ENCODE measurements around the gene CSK.

CSK gene

DNA sequence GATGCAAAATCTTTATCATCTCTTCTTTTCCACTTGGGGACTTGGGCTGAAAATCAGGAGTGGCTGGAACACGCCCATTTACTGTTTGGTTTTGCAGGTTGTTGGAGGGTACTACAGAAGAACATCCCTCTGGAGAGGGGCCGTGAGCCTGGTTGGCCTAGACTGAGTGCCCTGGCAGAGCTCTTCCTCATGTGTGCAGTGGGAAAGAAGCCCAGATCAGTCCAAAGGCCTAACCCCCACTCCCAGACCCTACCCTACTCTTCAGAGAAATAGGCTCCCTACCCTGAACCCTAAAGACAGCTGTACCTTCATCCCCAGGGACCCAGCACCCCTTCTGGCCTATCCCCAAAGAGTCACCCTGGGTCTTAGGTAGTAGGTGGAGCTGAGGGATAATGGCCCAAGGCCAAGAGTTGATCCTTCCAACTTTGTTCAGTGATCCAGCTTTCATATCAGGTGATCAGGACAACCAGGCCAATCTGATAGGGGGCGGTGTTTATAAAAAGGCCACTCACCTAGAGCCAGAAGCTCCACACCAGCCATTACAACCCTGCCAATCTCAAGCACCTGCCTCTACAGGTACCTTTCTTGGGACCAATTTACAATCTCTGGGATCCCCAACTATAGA is 33.4 kb upstream of the CSK start, which contains the start of gene CYP1A2:
TSS of gene CYP1A2 (plus strand) at position 524 of the 625 bp plus-strand sequence. CDS start 894 bp downstream, outside the sequence.
- H3K27ac ChIP-seq: no peak within 1 kb of the TSS
- TF ChIP-seq, protein P1, sequence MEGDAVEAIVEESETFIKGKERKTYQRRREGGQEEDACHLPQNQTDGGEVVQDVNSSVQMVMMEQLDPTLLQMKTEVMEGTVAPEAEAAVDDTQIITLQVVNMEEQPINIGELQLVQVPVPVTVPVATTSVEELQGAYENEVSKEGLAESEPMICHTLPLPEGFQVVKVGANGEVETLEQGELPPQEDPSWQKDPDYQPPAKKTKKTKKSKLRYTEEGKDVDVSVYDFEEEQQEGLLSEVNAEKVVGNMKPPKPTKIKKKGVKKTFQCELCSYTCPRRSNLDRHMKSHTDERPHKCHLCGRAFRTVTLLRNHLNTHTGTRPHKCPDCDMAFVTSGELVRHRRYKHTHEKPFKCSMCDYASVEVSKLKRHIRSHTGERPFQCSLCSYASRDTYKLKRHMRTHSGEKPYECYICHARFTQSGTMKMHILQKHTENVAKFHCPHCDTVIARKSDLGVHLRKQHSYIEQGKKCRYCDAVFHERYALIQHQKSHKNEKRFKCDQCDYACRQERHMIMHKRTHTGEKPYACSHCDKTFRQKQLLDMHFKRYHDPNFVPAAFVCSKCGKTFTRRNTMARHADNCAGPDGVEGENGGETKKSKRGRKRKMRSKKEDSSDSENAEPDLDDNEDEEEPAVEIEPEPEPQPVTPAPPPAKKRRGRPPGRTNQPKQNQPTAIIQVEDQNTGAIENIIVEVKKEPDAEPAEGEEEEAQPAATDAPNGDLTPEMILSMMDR (conservative IDR thresholded peaks at IDR 0.05): no peak
- no peak for TF ChIP-seq ZFX (IDR thresholded peaks at IDR 0.05)

- H3K27ac ChIP-seq: no peak overlapping the region
- TF ChIP-seq ZFX (IDR thresholded peaks at IDR 0.05): no peak
- TF ChIP-seq, protein P1 (conservative IDR thresholded peaks at IDR 0.05): no peak
Observed at GRCh38 chr15:74749832-74750231, 32.0 kb upstream of the CSK start.

GRCh38 chr15:74750751-74751150 is 31.1 kb upstream of the CSK start:
- no peak overlapping the region for H3K27ac ChIP-seq
- TF ChIP-seq, protein P1 (conservative IDR thresholded peaks at IDR 0.05): no peak
- no peak for TF ChIP-seq ZFX (IDR thresholded peaks at IDR 0.05)

DNA sequence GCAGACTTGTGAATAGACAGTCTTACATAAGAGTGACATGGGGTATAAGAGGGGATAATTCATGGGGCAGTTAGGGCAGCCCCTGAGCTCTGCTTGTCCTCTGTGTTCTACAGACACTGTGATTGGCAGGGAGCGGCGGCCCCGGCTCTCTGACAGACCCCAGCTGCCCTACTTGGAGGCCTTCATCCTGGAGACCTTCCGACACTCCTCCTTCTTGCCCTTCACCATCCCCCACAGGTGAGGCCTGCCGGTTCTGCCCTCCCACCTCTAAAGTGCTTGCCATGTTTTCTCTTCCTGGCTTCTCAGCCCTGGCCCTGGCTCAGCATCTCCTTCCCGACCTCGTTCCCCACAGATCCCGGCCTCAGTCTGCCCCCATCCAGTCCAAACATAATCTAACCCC is 29.9 kb upstream of the CSK start:
- TF ChIP-seq, protein P1 (conservative IDR thresholded peaks at IDR 0.05): no peak
- TF ChIP-seq ZFX (IDR thresholded peaks at IDR 0.05): no peak
- H3K27ac ChIP-seq: no peak overlapping the region

DNA sequence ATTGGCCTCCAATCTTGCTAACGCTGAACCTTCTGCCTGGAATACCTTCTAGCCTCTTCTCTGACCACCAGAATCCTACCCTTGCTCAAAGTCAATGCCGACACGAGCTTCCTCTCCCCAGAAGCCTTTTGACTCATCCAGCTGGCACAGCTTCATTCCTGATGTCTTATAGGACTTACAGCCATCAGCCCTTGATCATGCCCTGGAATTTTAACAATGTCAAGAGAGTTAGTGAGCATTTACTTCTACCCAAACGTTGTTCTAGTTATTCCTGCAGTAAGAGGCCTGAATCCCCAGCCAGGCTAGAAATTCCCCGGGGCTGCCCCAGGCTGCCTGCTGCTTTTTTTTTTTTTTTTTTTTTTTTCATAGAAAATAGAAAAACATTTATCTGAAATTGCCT is 29.3 kb upstream of the CSK start:
- H3K27ac ChIP-seq: no peak overlapping the region
- TF ChIP-seq ZFX (IDR thresholded peaks at IDR 0.05): no peak
- TF ChIP-seq, protein P1 (conservative IDR thresholded peaks at IDR 0.05): no peak

- no peak for TF ChIP-seq ZFX (IDR thresholded peaks at IDR 0.05)
- TF ChIP-seq, protein P1 (conservative IDR thresholded peaks at IDR 0.05): no peak
- no peak overlapping the region for H3K27ac ChIP-seq
Observed at GRCh38 chr15:74754593-74755215, 27.2 kb upstream of the CSK start.

- H3K27ac ChIP-seq: no peak overlapping the region
- TF ChIP-seq ZFX (IDR thresholded peaks at IDR 0.05): no peak
- TF ChIP-seq, protein P1 (conservative IDR thresholded peaks at IDR 0.05): no peak
Observed at GRCh38 chr15:74758736-74759135, 23.1 kb upstream of the CSK start.
